Measurements from ENCODE around the gene HMOX1.
"Not testable (repeated sequence)": the region's sequence is repeated elsewhere in the genome, so short reads cannot be mapped to it uniquely, and the experiment has no call there.

Gene HMOX1

DNA sequence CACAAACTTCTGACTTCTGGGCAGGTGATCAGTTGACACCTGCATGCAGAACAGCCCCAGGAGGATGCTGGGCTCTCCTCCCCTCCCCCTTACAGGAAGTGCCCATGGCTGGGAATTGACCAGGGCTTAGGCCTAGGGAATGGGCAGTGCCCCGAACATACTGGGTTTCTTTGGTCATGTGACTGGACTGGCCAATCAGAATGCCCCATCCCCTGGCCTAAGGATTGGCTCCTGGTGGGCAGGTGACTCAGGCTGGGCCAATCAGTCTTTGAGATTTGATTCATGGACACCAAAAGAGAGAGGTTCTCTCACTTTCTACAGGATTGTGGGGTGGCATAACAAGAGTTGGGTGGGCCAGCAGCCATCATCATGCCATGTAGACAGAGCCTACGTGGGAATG lies 56.2 kb downstream of the HMOX1 start:
- H3K27ac ChIP-seq (ENCODE audit: low read depth, low read length), result peak overlapping the region; percentile 24; the same call in 1 of the 2 replicates
- no peak for TF ChIP-seq EZH2phosphoT487 (IDR thresholded peaks at IDR 0.05; ENCODE audit: borderline replicate concordance, low read length)
- TF ChIP-seq, protein P1, sequence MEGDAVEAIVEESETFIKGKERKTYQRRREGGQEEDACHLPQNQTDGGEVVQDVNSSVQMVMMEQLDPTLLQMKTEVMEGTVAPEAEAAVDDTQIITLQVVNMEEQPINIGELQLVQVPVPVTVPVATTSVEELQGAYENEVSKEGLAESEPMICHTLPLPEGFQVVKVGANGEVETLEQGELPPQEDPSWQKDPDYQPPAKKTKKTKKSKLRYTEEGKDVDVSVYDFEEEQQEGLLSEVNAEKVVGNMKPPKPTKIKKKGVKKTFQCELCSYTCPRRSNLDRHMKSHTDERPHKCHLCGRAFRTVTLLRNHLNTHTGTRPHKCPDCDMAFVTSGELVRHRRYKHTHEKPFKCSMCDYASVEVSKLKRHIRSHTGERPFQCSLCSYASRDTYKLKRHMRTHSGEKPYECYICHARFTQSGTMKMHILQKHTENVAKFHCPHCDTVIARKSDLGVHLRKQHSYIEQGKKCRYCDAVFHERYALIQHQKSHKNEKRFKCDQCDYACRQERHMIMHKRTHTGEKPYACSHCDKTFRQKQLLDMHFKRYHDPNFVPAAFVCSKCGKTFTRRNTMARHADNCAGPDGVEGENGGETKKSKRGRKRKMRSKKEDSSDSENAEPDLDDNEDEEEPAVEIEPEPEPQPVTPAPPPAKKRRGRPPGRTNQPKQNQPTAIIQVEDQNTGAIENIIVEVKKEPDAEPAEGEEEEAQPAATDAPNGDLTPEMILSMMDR (IDR thresholded peaks at IDR 0.05; ENCODE audit: low read depth, low read length, poor library complexity, severe bottlenecking), result no peak
- H3K4me2 ChIP-seq (ENCODE audit: low read length), result no peak overlapping the region
- no peaks in the 10 kb centered on the region for H3K79me2 ChIP-seq (ENCODE audit: control insufficient read depth, low read length)
- H3K9me3 ChIP-seq (ENCODE audit: control insufficient read depth, insufficient read depth, low read length), result no peaks in the 10 kb centered on the region
- no peak overlapping the region for H3K4me3 ChIP-seq (ENCODE audit: low read length)
- H3K4me1 ChIP-seq (ENCODE audit: control insufficient read depth, low read length), result peaks cover 9% of the 10 kb centered on the region
- peaks cover 2% of the 10 kb centered on the region for H3F3A ChIP-seq (ENCODE audit: control insufficient read depth, insufficient read depth)
- no peaks in the 10 kb centered on the region for H3K27me3 ChIP-seq (ENCODE audit: control insufficient read depth, low read length)
- H3K36me3 ChIP-seq (ENCODE audit: control insufficient read depth, low read length), result peaks cover 37% of the 10 kb centered on the region
- peaks cover 6% of the 10 kb centered on the region; the same call in 1 of the 2 replicates for H4K20me1 ChIP-seq (ENCODE audit: control insufficient read depth, insufficient read depth, low read depth, low read length)
- no peaks in the 10 kb centered on the region; the same call in 1 of the 2 replicates for H3K9me2 ChIP-seq (replicated peaks; ENCODE audit: control insufficient read depth, low read length)

DNA sequence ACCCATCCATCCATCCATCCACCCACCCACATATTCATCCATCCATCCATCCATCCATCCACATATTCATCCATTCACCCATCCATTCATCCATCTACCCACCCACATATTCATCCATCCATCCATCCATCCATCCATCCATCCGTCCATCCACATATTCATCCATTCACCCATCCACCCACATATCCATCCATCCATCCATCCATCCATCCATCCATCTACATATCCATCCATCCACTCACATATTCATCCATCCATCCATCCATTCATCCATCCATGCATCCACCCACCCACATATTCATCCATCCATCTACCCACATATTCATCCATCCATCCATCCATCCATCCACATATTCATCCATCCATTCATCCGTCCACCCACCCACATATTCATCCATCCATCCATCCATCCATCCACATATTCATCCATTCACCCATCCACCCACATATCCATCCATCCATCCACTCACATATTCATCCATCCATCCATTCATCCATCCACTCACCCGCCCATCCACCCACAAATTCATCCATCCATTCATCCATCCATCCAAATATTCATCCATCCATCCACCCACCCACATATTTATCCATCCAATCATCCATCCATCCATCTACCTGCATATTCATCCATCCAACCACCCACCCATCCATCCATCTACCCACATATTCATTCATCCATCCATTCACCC lies 57.9 kb downstream of the HMOX1 start:
- not testable (repeated sequence) for H3K9me2 ChIP-seq (replicated peaks; ENCODE audit: control insufficient read depth, low read length); H3K4me2 ChIP-seq (ENCODE audit: low read length); H3F3A ChIP-seq (ENCODE audit: control insufficient read depth, insufficient read depth); H3K4me3 ChIP-seq (ENCODE audit: low read length); H3K27ac ChIP-seq (ENCODE audit: low read depth, low read length); H3K27me3 ChIP-seq (ENCODE audit: control insufficient read depth, low read length); H3K4me1 ChIP-seq (ENCODE audit: control insufficient read depth, low read length); H3K79me2 ChIP-seq (ENCODE audit: control insufficient read depth, low read length); H3K9me3 ChIP-seq (ENCODE audit: control insufficient read depth, insufficient read depth, low read length); H4K20me1 ChIP-seq (ENCODE audit: control insufficient read depth, insufficient read depth, low read depth, low read length)
- peaks cover 19% of the 10 kb centered on the region for H3K36me3 ChIP-seq (ENCODE audit: control insufficient read depth, low read length)

DNA sequence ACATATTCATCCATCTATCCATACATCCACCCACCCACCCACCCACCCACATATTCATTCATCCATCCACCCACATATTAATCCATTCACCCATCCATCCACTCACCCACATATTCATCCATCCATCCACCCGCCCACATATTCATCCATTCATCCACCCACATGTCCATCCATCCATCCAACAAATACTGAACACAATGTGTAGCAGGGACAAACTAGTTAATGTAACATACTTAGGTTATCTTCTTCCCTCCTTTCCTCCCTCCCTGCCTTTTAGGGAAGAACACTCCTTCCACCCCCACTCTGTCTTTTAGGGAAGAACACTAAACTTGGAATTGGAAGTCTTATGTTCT lies 58.4 kb downstream of the HMOX1 start:
- H3K36me3 ChIP-seq (ENCODE audit: control insufficient read depth, low read length), result peaks cover 14% of the 10 kb centered on the region
- peaks cover 9% of the 10 kb centered on the region for H3K4me1 ChIP-seq (ENCODE audit: control insufficient read depth, low read length)
- H3K79me2 ChIP-seq (ENCODE audit: control insufficient read depth, low read length), result no peaks in the 10 kb centered on the region
- H4K20me1 ChIP-seq (ENCODE audit: control insufficient read depth, insufficient read depth, low read depth, low read length), result no peaks in the 10 kb centered on the region
- no peaks in the 10 kb centered on the region; the same call in 1 of the 2 replicates for H3K9me2 ChIP-seq (replicated peaks; ENCODE audit: control insufficient read depth, low read length)
- TF ChIP-seq EZH2phosphoT487 (IDR thresholded peaks at IDR 0.05; ENCODE audit: borderline replicate concordance, low read length), result no peak
- TF ChIP-seq, protein P1 (IDR thresholded peaks at IDR 0.05; ENCODE audit: low read depth, low read length, poor library complexity, severe bottlenecking), result no peak
- no peaks in the 10 kb centered on the region for H3K27me3 ChIP-seq (ENCODE audit: control insufficient read depth, low read length)
- no peaks in the 10 kb centered on the region for H3K9me3 ChIP-seq (ENCODE audit: control insufficient read depth, insufficient read depth, low read length)
- no peak overlapping the region for H3K27ac ChIP-seq (ENCODE audit: low read depth, low read length)
- H3F3A ChIP-seq (ENCODE audit: control insufficient read depth, insufficient read depth), result peaks cover 2% of the 10 kb centered on the region
- no peak overlapping the region for H3K4me3 ChIP-seq (ENCODE audit: low read length)
- H3K4me2 ChIP-seq (ENCODE audit: low read length), result no peak overlapping the region

DNA sequence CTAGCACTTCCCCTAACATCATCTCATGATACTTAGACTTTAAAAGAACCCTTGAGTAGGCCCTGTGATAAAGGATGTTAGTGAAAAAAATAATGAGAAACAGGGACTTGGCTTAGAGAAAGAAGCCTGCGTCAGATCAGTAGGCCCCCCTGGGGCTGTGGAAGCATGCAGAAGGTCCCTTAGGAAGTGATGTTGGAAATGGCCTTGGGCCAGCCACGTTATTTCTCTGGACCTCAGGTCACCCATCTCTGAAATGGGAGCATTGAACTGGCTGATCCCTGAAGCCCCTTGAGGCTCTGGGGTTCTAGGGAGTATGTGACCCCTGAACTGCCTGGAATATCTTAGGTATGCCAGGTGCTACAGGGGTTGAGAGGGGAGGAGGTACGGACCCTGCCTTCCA lies 59.2 kb downstream of the HMOX1 start:
- Histone ChIP-seq H3K27ac (ENCODE audit: low read depth, low read length) (no peak overlapping the region), H3K4me3 (ENCODE audit: low read length) (no peak overlapping the region), H3K4me2 (ENCODE audit: low read length) (no peak overlapping the region), H3K9me3 (ENCODE audit: control insufficient read depth, insufficient read depth, low read length) (no peaks in the 10 kb centered on the region), H3K4me1 (ENCODE audit: control insufficient read depth, low read length) (peaks cover 9% of the 10 kb centered on the region), H3K36me3 (ENCODE audit: control insufficient read depth, low read length) (peaks cover 11% of the 10 kb centered on the region), H3K27me3 (ENCODE audit: control insufficient read depth, low read length) (no peaks in the 10 kb centered on the region), H4K20me1 (ENCODE audit: control insufficient read depth, insufficient read depth, low read depth, low read length) (no peaks in the 10 kb centered on the region), H3F3A (ENCODE audit: control insufficient read depth, insufficient read depth) (peaks cover 2% of the 10 kb centered on the region), H3K79me2 (ENCODE audit: control insufficient read depth, low read length) (no peaks in the 10 kb centered on the region), H3K9me2 (replicated peaks; ENCODE audit: control insufficient read depth, low read length) (no peaks in the 10 kb centered on the region; the same call in 1 of the 2 replicates)
- TF ChIP-seq, protein P1 (IDR thresholded peaks at IDR 0.05; ENCODE audit: low read depth, low read length, poor library complexity, severe bottlenecking), result no peak
- no peak for TF ChIP-seq EZH2phosphoT487 (IDR thresholded peaks at IDR 0.05; ENCODE audit: borderline replicate concordance, low read length)

All from DOHH2 (cell line).